Testis (tissue), 3 donors: ENCODE measurements around the gene ANXA2R. TPM values are rescaled to one million over a fixed set of nuclear protein-coding genes. Genes with fewer than 3 reads are reported as not detected.
"Not testable (repeated sequence)": the region's sequence is repeated elsewhere in the genome, so short reads cannot be mapped to it uniquely, and the experiment has no call there.

Experiments
- DNase-seq: peaks from one replicate; pipeline ENCODE4 v3.0.0-alpha.2; 2019
- H3K27ac ChIP-seq, 2 donors: fragments of 200-600 bp; sonication (generic); one replicate each; pipeline ENCODE4 v1.5.1; 2019
- H3K27me3 ChIP-seq: fragments of 200-600 bp; sonication (generic); one replicate; pipeline ENCODE4 v1.5.1; 2019
- H3K36me3 ChIP-seq: fragments of 200-600 bp; sonication (generic); one replicate; pipeline ENCODE4 v1.5.1; 2017; ENCODE audit warnings: low read depth; ENCODE audit errors: missing control alignments
- H3K4me1 ChIP-seq: fragments of 200-600 bp; sonication (generic); one replicate; pipeline ENCODE4 v1.5.1; 2019
- H3K4me3 ChIP-seq, 2 donors: fragments of 200-600 bp; sonication (generic); one replicate each; pipeline ENCODE4 v1.5.1; 2017 to 2019
- H3K9me3 ChIP-seq: fragments of 200-600 bp; sonication (generic); one replicate; pipeline ENCODE4 v1.5.1; 2017
- POLR2A ChIP-seq: fragments of 450-650 bp; IDR thresholded peaks from one replicate; pipeline ENCODE4 v1.6.1; 2017; ENCODE audit warnings: antibody characterized with exemption, mild to moderate bottlenecking, moderate library complexity
- whole genome bisulfite sequencing, 2 donors: methylation state at CpG; one replicate each; pipeline ENCODE4 v1.1.5; 2018; 5-methylcytosine and 5-hydroxymethylcytosine counted together
- intact Hi-C: fragments of 100-400 bp; cut with DNase I; formaldehyde crosslinking; loops from one replicate; pipeline ENCODE4 v1.15.1; 2023; ENCODE audit warnings: low total_unique reads
- polyA plus RNA-seq: library from polyadenylated mRNA; stranded (reverse); fragments of 350-450 nt; fragmentation: Illumina TruSeq; extraction: RNeasy Lipid Tissue Mini Kit (QIAGEN cat#74804); gene quantifications from one replicate; pipeline ENCODE4 v1.2.3, GENCODE V29; 2014; ENCODE audit warnings: low read depth, low replicate concordance; ENCODE audit not compliant: insufficient read depth
- total RNA-seq, 2 donors: library from RNA; depleted of rRNA; stranded (reverse); fragments of >200 nt; gene quantifications; one replicate each; pipeline ENCODE4 v1.2.3, GENCODE V29; 2016
- TF ChIP-seq, protein P1 (sequence below), 3 experiments: fragments of 450-650 bp in 2 of 3; fragments of 200-600 bp in 1 of 3; sonication (generic) in 1 of 3; IDR thresholded peaks; one replicate each; pipeline ENCODE4 v1.5.1; 2016 to 2019; ENCODE audit warnings: antibody characterized with exemption in 3 of 3, mild to moderate bottlenecking in 2 of 3, moderate library complexity in 1 of 3

The ANXA2R gene
- total and polyA plus RNA-seq, 3 donors from 2014 or later, result 1.6 to 10.2 (median 5.1) TPM

- TF ChIP-seq, protein P1, sequence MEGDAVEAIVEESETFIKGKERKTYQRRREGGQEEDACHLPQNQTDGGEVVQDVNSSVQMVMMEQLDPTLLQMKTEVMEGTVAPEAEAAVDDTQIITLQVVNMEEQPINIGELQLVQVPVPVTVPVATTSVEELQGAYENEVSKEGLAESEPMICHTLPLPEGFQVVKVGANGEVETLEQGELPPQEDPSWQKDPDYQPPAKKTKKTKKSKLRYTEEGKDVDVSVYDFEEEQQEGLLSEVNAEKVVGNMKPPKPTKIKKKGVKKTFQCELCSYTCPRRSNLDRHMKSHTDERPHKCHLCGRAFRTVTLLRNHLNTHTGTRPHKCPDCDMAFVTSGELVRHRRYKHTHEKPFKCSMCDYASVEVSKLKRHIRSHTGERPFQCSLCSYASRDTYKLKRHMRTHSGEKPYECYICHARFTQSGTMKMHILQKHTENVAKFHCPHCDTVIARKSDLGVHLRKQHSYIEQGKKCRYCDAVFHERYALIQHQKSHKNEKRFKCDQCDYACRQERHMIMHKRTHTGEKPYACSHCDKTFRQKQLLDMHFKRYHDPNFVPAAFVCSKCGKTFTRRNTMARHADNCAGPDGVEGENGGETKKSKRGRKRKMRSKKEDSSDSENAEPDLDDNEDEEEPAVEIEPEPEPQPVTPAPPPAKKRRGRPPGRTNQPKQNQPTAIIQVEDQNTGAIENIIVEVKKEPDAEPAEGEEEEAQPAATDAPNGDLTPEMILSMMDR (IDR thresholded peaks at IDR 0.05), result no peak
- TF ChIP-seq POLR2A, result no peak
- WGBS, 2 donors, result 51 to 68% methylated on average over 4 of the region's 4 CpGs
- H3K27ac ChIP-seq, result no peak overlapping the region
- no peaks in the 10 kb centered on the region for H3K36me3 ChIP-seq
- DNase-seq, result no peak
- peak overlapping the region in 1 of 2 donors; percentile 17 for H3K4me3 ChIP-seq
- no peaks in the 10 kb centered on the region for H3K9me3 ChIP-seq
- H3K27me3 ChIP-seq, result no peaks in the 10 kb centered on the region
- intact Hi-C loops, result no loop called here
- peaks cover 11% of the 10 kb centered on the region for H3K4me1 ChIP-seq
Observed at GRCh38 chr5:43078956-43079355, 38.8 kb upstream of the ANXA2R start.

DNA sequence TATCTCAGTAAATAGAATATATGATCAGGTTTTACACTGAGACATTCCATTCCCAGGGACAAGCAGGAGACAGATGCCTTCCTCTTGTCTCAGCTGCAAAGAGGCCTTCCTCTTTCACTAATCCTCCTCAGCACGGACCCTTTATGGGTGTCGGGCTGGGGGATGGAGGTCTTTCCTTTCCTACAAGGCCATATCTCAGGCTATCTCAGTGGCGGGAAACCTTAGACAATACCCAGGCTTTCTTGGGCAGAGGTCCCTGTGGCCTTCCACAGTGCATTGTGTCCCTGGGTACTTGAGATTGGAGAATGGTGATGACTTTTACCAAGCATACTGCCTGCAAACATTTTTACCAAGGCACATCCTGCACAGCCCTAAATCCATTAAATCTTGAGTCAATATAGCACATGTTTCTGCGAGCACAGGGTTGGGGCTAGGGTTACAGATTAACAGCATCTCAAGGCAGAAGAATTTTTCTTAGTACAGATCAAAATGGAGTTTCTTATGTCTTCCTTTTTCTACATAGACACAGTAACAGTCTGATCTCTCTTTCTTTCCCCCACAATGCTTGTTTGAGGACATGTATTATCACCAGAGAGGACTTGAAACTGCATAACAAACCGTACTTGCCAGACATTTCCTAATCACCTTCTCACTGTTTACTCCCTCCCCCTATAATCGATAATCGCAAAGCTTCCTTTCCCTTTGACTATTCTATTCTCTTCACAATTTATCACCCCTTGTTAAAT lies 37.5 kb upstream of the ANXA2R start:
- not testable (repeated sequence) for H3K27ac ChIP-seq

GRCh38 chr5:43075319-43076293 lies 35.5 kb upstream of the ANXA2R start:
- DNase-seq, result peak; percentile 50
- intact Hi-C loops, result no loop called here
- TF ChIP-seq POLR2A, result no peak
- TF ChIP-seq, protein P1 (IDR thresholded peaks at IDR 0.05), result no peak
- Histone ChIP-seq H3K27ac (peak overlapping the region in 1 of 2 donors; percentile 17), H3K27me3 (no peaks in the 10 kb centered on the region), H3K9me3 (no peaks in the 10 kb centered on the region), H3K4me3 (no peak overlapping the region), H3K4me1 (peaks cover 11% of the 10 kb centered on the region), H3K36me3 (no peaks in the 10 kb centered on the region)
- 64 to 67% methylated on average over 11 to 12 of the region's 12 CpGs for WGBS, 2 donors

More for the DNA sequence above, 37.5 kb upstream of the ANXA2R start:
- DNase-seq, H3K36me3 ChIP-seq, H3K4me3 ChIP-seq, H3K9me3 ChIP-seq, H3K27me3 ChIP-seq, intact Hi-C loops: not testable (repeated sequence)
- H3K4me1 ChIP-seq, result peaks cover 11% of the 10 kb centered on the region
- WGBS, 2 donors, result 72 to 82% methylated on average over 7 of the region's 7 CpGs

DNA sequence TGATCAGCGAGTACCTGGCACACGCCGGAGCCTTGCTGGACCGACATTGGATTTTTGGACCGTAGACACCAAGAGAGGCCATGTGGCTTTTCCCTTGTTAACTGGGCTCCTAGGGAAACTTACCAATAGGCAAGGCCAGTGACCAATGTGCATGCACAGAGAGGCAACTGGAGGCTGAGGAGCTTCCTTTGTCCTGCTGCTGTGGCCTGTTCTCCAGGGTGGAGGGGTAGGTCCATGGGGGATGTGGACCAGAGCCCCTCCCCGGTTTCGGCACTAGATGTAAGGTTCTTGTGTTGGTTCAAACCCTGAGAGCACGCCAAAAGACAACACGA lies 34.8 kb upstream of the ANXA2R start:
- H3K27me3 ChIP-seq, result no peaks in the 10 kb centered on the region
- H3K9me3 ChIP-seq, result no peaks in the 10 kb centered on the region
- TF ChIP-seq, protein P1 (IDR thresholded peaks at IDR 0.05), result no peak
- 91 to 96% methylated on average over 5 to 9 of the region's 9 CpGs for WGBS, 2 donors
- no peaks in the 10 kb centered on the region for H3K36me3 ChIP-seq
- no peak overlapping the region for H3K4me3 ChIP-seq
- H3K4me1 ChIP-seq, result peaks cover 11% of the 10 kb centered on the region
- no peak for DNase-seq
- peak overlapping the region in 1 of 2 donors; percentile 17 for H3K27ac ChIP-seq
- intact Hi-C loops, result no loop called here
